Gastrocnemius medialis (tissue), 4 donors: ENCODE results near the gene LY86. TPM values are rescaled to one million over a fixed set of nuclear protein-coding genes. Genes with fewer than 3 reads are reported as not detected.
A peak's percentile ranks its signal among the peaks of the same experiment; 100 is the strongest.
"Not testable (repeated sequence)": the region's sequence is repeated elsewhere in the genome, so short reads cannot be mapped to it uniquely, and the experiment has no call there.

Experiments used
- ATAC-seq, 2 donors: fragments of 150-250 bp; one replicate each; pipeline ENCODE4 v1.9.1; 2016
- DNase-seq, 2 donors: peaks; one replicate each; pipeline ENCODE4 v3.0.0-alpha.2; 2019
- H3K27ac ChIP-seq, 4 donors: fragments of 200-600 bp; sonication (generic); 1 replicate in 1 of 4; 2 replicates in 3 of 4; pipeline ENCODE4 v1.5.1; 2016 to 2018; ENCODE audit warnings: mild to moderate bottlenecking in 2 of 4, moderate library complexity in 1 of 4
- H3K27me3 ChIP-seq, 3 donors: fragments of 200-600 bp; sonication (generic) in 2 of 3; 1 replicate in 1 of 3; 2 replicates in 2 of 3; pipeline versions ENCODE4 v1.5.1 to v1.6.0; 2016 to 2019; ENCODE audit warnings: mild to moderate bottlenecking in 1 of 3, moderate library complexity in 1 of 3
- H3K36me3 ChIP-seq, 2 donors: fragments of 200-600 bp; sonication (generic) in 1 of 2; one replicate each; pipeline ENCODE4 v1.5.1; 2017 to 2018
- H3K4me1 ChIP-seq, 2 donors: fragments of 200-600 bp; sonication (generic) in 1 of 2; one replicate each; pipeline ENCODE4 v1.5.1; 2016 to 2017; ENCODE audit warnings: mild to moderate bottlenecking in 2 of 2
- H3K4me3 ChIP-seq, 4 donors: fragments of 200-600 bp; sonication (generic) in 3 of 4; 1 replicate in 1 of 4; 2 replicates in 3 of 4; pipeline ENCODE4 v1.5.1; 2016 to 2019; ENCODE audit warnings: mild to moderate bottlenecking in 2 of 4
- H3K9me3 ChIP-seq, 3 donors: fragments of 200-600 bp; sonication (generic) in 2 of 3; 1 replicate in 1 of 3; 2 replicates in 2 of 3; pipeline ENCODE4 v1.5.1; 2016 to 2019
- CTCF ChIP-seq, 5 experiments: fragments of 450-650 bp in 3 of 5; fragments of 200-600 bp in 2 of 5; sonication (generic) in 2 of 5; IDR thresholded peaks in 4 of 5; conservative IDR thresholded peaks in 1 of 5; 1 replicate in 4 of 5; 2 replicates in 1 of 5; pipeline ENCODE4 v1.5.1; 2016 to 2019; ENCODE audit warnings: antibody characterized with exemption in 5 of 5, mild to moderate bottlenecking in 3 of 5, moderate library complexity in 3 of 5
- POLR2A ChIP-seq, 2 donors: fragments of 450-650 bp; IDR thresholded peaks; one replicate each; pipeline ENCODE4 v1.6.1; 2017; ENCODE audit warnings: antibody characterized with exemption in 2 of 2, mild to moderate bottlenecking in 2 of 2, moderate library complexity in 2 of 2
- in situ Hi-C, 4 donors: fragments of 200-750 bp; cut with MboI; loops; one replicate each; pipeline versions ENCODE4 v1.15.0 to v1.8.0; 2017; ENCODE audit warnings: low sequenced_read_pairs in 4 of 4
- intact Hi-C: fragments of 100-400 bp; cut with DNase I; formaldehyde crosslinking; loops from one replicate; pipeline ENCODE4 v1.15.1; 2023; ENCODE audit warnings: low total_unique reads
- total RNA-seq, 4 donors: library from RNA; depleted of rRNA; stranded (reverse); fragments of >200 nt; gene quantifications; one replicate each; pipeline versions ENCODE4 v1.1.0 to v1.2.3, GENCODE V29; 2016

Gene LY86
- total RNA-seq, 4 donors from 2014 or later: 0.49 to 1.3 TPM; not detected in 2

- no peaks in the 10 kb centered on the region for H3K27me3 ChIP-seq
- no peak for TF ChIP-seq CTCF (IDR thresholded peaks at IDR 0.05 in 4 of 5, conservative IDR thresholded peaks at IDR 0.05 in 1 of 5)
- no peak for TF ChIP-seq POLR2A (IDR thresholded peaks at IDR 0.05)
- H3K36me3 ChIP-seq: no peaks in the 10 kb centered on the region
- H3K9me3 ChIP-seq: no peaks in the 10 kb centered on the region
- no peak for DNase-seq
- H3K4me3 ChIP-seq: no peak overlapping the region
- no peak overlapping the region for H3K27ac ChIP-seq
- no peak for ATAC-seq
- H3K4me1 ChIP-seq: no peaks in the 10 kb centered on the region
- in situ Hi-C loops: no loop called here
- intact Hi-C loops: no loop called here
Measured at GRCh38 chr6:6612308-6612707, 23.8 kb downstream of the LY86 start.

- H3K36me3 ChIP-seq, intact Hi-C loops, DNase-seq, H3K9me3 ChIP-seq, H3K27me3 ChIP-seq, H3K4me3 ChIP-seq, H3K4me1 ChIP-seq, in situ Hi-C loops, ATAC-seq, H3K27ac ChIP-seq: not testable (repeated sequence)
Measured at GRCh38 chr6:6613103-6613718, 24.7 kb downstream of the LY86 start.

- H3K4me3 ChIP-seq: no peak overlapping the region
- H3K27me3 ChIP-seq: no peaks in the 10 kb centered on the region
- DNase-seq: no peak
- no peaks in the 10 kb centered on the region for H3K4me1 ChIP-seq
- TF ChIP-seq CTCF (IDR thresholded peaks at IDR 0.05 in 4 of 5, conservative IDR thresholded peaks at IDR 0.05 in 1 of 5) (no peak), POLR2A (IDR thresholded peaks at IDR 0.05) (no peak)
- no peak overlapping the region for H3K27ac ChIP-seq
- H3K9me3 ChIP-seq: no peaks in the 10 kb centered on the region
- ATAC-seq: no peak
- intact Hi-C loops (no loop called here), in situ Hi-C loops (no loop called here)
- no peaks in the 10 kb centered on the region for H3K36me3 ChIP-seq
Measured at GRCh38 chr6:6614096-6614982, 25.8 kb downstream of the LY86 start.

GRCh38 chr6:6614983-6615349 lies 26.4 kb downstream of the LY86 start:
- H3K36me3 ChIP-seq: no peaks in the 10 kb centered on the region
- TF ChIP-seq CTCF (IDR thresholded peaks at IDR 0.05 in 4 of 5, conservative IDR thresholded peaks at IDR 0.05 in 1 of 5) (no peak), POLR2A (IDR thresholded peaks at IDR 0.05) (no peak)
- intact Hi-C loops: no loop called here
- H3K27me3 ChIP-seq: no peaks in the 10 kb centered on the region
- ATAC-seq (no peak), DNase-seq (no peak)
- no peak overlapping the region for H3K27ac ChIP-seq
- in situ Hi-C loops: no loop called here
- no peaks in the 10 kb centered on the region for H3K9me3 ChIP-seq
- H3K4me1 ChIP-seq: no peaks in the 10 kb centered on the region
- H3K4me3 ChIP-seq: no peak overlapping the region

GRCh38 chr6:6616656-6617055 lies 28.1 kb downstream of the LY86 start:
- in situ Hi-C loops: no loop called here
- intact Hi-C loops: no loop called here
- no peaks in the 10 kb centered on the region for H3K4me1 ChIP-seq
- DNase-seq (no peak), ATAC-seq (peak in 1 of 2 donors; percentile 27)
- H3K9me3 ChIP-seq: no peaks in the 10 kb centered on the region
- H3K27ac ChIP-seq: no peak overlapping the region
- no peak overlapping the region for H3K4me3 ChIP-seq
- TF ChIP-seq POLR2A (IDR thresholded peaks at IDR 0.05): no peak
- TF ChIP-seq CTCF (IDR thresholded peaks at IDR 0.05 in 4 of 5, conservative IDR thresholded peaks at IDR 0.05 in 1 of 5): no peak
- H3K27me3 ChIP-seq: no peaks in the 10 kb centered on the region
- no peaks in the 10 kb centered on the region for H3K36me3 ChIP-seq
